HL-60 (cell line): ENCODE results near the gene SORCS2.

Source experiments
- DNase-seq, 2 experiments: peaks; one replicate each; pipeline ENCODE4 v3.0.0-alpha.2; 2010 to 2020; ENCODE audit warnings: low read depth in 1 of 2, low spot score in 1 of 2
- H3K27ac ChIP-seq: fragments of 250-450 bp; sonication (Bioruptor Pico); replicated peaks from 2 replicates; pipeline ENCODE4 v1.5.1; 2020; ENCODE audit warnings: mild to moderate bottlenecking, moderate library complexity
- H3K27me3 ChIP-seq: fragments of 250-450 bp; sonication (Bioruptor Pico); 2 replicates; pipeline ENCODE4 v1.5.1; 2021; ENCODE audit warnings: mild to moderate bottlenecking, moderate library complexity; ENCODE audit not compliant: insufficient read depth, poor library complexity, severe bottlenecking
- H3K4me3 ChIP-seq: replicated peaks from 2 replicates; pipeline ENCODE4 v1.5.1; 2011; ENCODE audit warnings: mild to moderate bottlenecking, control low read depth, low read length; ENCODE audit not compliant: insufficient read depth
- CTCF ChIP-seq: IDR thresholded peaks from one replicate; pipeline ENCODE4 v1.5.1; 2011; ENCODE audit warnings: low read length, control low read depth, inconsistent platforms; ENCODE audit not compliant: insufficient read depth
- GABPA ChIP-seq: IDR thresholded peaks from 2 replicates; pipeline ENCODE4 v1.6.1; 2012; ENCODE audit warnings: low read depth
- POLR2AphosphoS5 ChIP-seq: IDR thresholded peaks from 2 replicates; pipeline ENCODE4 v1.6.1; 2012; ENCODE audit warnings: low read depth
- REST ChIP-seq: IDR thresholded peaks from 2 replicates; pipeline ENCODE4 v1.6.1; 2012; ENCODE audit warnings: low read depth; ENCODE audit not compliant: insufficient replicate concordance
- SPI1 ChIP-seq: IDR thresholded peaks from 2 replicates; pipeline ENCODE4 v1.6.1; 2012; ENCODE audit warnings: low read depth, mild to moderate bottlenecking, borderline replicate concordance

The SORCS2 gene

GRCh38 chr4:7411896-7412553, 219.7 kb downstream of the SORCS2 start:
- TF ChIP-seq GABPA (no peak), CTCF (no peak), SPI1 (no peak), REST (no peak)
- no peak for DNase-seq
- Histone ChIP-seq H3K4me3 (no peak overlapping the region), H3K27ac (no peak overlapping the region), H3K27me3 (no peaks in the 10 kb centered on the region)

- TF ChIP-seq GABPA (no peak), POLR2AphosphoS5 (no peak), SPI1 (no peak), REST (no peak), CTCF (no peak)
- Histone ChIP-seq H3K4me3 (no peak overlapping the region), H3K27me3 (no peaks in the 10 kb centered on the region), H3K27ac (no peak overlapping the region)
- DNase-seq: no peak
Measured at GRCh38 chr4:7412554-7412912, 220.2 kb downstream of the SORCS2 start.

GRCh38 chr4:7414046-7414445, 221.7 kb downstream of the SORCS2 start:
- TF ChIP-seq SPI1 (no peak), GABPA (no peak), POLR2AphosphoS5 (no peak), REST (no peak)
- no peak for DNase-seq
- H3K27me3 ChIP-seq: no peaks in the 10 kb centered on the region

More at GRCh38 chr4:7414046-7414445, 221.7 kb downstream of the SORCS2 start:
- no peak overlapping the region for H3K4me3 ChIP-seq
- H3K27ac ChIP-seq: no peak overlapping the region
